GM18909 (cell line): ENCODE measurements around the gene THOC2.
A peak's percentile ranks its signal among the peaks of the same experiment; 100 is the strongest.
"Not testable (repeated sequence)": the region's sequence is repeated elsewhere in the genome, so short reads cannot be mapped to it uniquely, and the experiment has no call there.

Experiments used
- ATAC-seq: cut with Tn5 transposase; IDR thresholded peaks from one replicate; pipeline ENCODE4 v1.9.1; 2021; ENCODE audit warnings: mild to moderate bottlenecking; ENCODE audit not compliant: unreplicated experiment, poor library complexity

THOC2 gene

GRCh38 chrX:123675154-123675553, 57.7 kb downstream of the THOC2 start:
- no peak for ATAC-seq

GRCh38 chrX:123673813-123674212, 59.0 kb downstream of the THOC2 start:
- peak; percentile 52 for ATAC-seq

GRCh38 chrX:123665197-123665596, 67.7 kb downstream of the THOC2 start:
- ATAC-seq, result no peak

GRCh38 chrX:123664467-123665167, 68.2 kb downstream of the THOC2 start:
- not testable (repeated sequence) for ATAC-seq

- not testable (repeated sequence) for ATAC-seq
Measured at GRCh38 chrX:123663720-123664119, 69.1 kb downstream of the THOC2 start.

GRCh38 chrX:123656507-123656906, 76.3 kb downstream of the THOC2 start:
- not testable (repeated sequence) for ATAC-seq

- not testable (repeated sequence) for ATAC-seq
Measured at GRCh38 chrX:123648811-123649181, 84.1 kb downstream of the THOC2 start.

GRCh38 chrX:123648028-123648810, 84.6 kb downstream of the THOC2 start:
- no peak for ATAC-seq

GRCh38 chrX:123647244-123647643, 85.6 kb downstream of the THOC2 start:
- no peak for ATAC-seq

GRCh38 chrX:123629502-123629901, 103.3 kb downstream of the THOC2 start:
- no peak for ATAC-seq

GRCh38 chrX:123626962-123627361, 105.9 kb downstream of the THOC2 start:
- ATAC-seq, result no peak

GRCh38 chrX:123625952-123626351, 106.9 kb downstream of the THOC2 start:
- ATAC-seq, result no peak

GRCh38 chrX:123625477-123625876, 107.4 kb downstream of the THOC2 start:
- ATAC-seq, result no peak

GRCh38 chrX:123617007-123617406, 115.8 kb downstream of the THOC2 start:
- no peak for ATAC-seq

GRCh38 chrX:123610915-123611314, 121.9 kb downstream of the THOC2 start:
- ATAC-seq, result no peak

- ATAC-seq, result no peak
Measured at GRCh38 chrX:123607806-123608205, 125.0 kb downstream of the THOC2 start.

GRCh38 chrX:123607270-123607669, 125.6 kb downstream of the THOC2 start:
- no peak for ATAC-seq

- no peak for ATAC-seq
Measured at GRCh38 chrX:123603491-123603890, 129.4 kb downstream of the THOC2 start.

- ATAC-seq, result no peak
Measured at GRCh38 chrX:123601437-123601836, 131.4 kb downstream of the THOC2 start.

GRCh38 chrX:123600181-123600580, 132.7 kb downstream of the THOC2 start:
- no peak for ATAC-seq

GRCh38 chrX:123590842-123591486, 141.9 kb downstream of the THOC2 start:
- ATAC-seq, result peak; percentile 69
